CD4-positive, alpha-beta T cell treated with Interleukin-6 at 100 ng/mL for 8 hours (primary cell): ENCODE measurements around the gene PDE1A.

ENCODE experiments used
- DNase-seq: peaks from one replicate; pipeline ENCODE4 v3.0.0-alpha.2; 2020; ENCODE audit warnings: mixed read lengths, low spot score

The PDE1A gene

GRCh38 chr2:182426918-182427240 lies at the start of gene PDE1A:
Gene PDE1A, minus strand, starts transcription at chr2:182427036.
- no peak for DNase-seq

GRCh38 chr2:182473635-182474034 lies 46.8 kb upstream of the PDE1A start:
- DNase-seq = no peak

- no peak for DNase-seq
Measured at GRCh38 chr2:182463760-182464159, 36.9 kb upstream of the PDE1A start.

GRCh38 chr2:182456784-182457183 lies 29.9 kb upstream of the PDE1A start:
- DNase-seq = no peak

- no peak for DNase-seq
Measured at GRCh38 chr2:182452456-182452990, 25.7 kb upstream of the PDE1A start.

GRCh38 chr2:182448371-182448770 lies 21.5 kb upstream of the PDE1A start:
- no peak for DNase-seq

- no peak for DNase-seq
Measured at GRCh38 chr2:182447863-182448262, 21.0 kb upstream of the PDE1A start.

- no peak for DNase-seq
Measured at GRCh38 chr2:182447163-182447562, 20.3 kb upstream of the PDE1A start.

- DNase-seq = no peak
Measured at GRCh38 chr2:182446087-182446486, 19.3 kb upstream of the PDE1A start.

GRCh38 chr2:182445391-182445965 lies 18.6 kb upstream of the PDE1A start:
- no peak for DNase-seq

- no peak for DNase-seq
Measured at GRCh38 chr2:182444806-182445205, 18.0 kb upstream of the PDE1A start.

- DNase-seq = no peak
Measured at GRCh38 chr2:182444170-182444569, 17.3 kb upstream of the PDE1A start.

GRCh38 chr2:182436252-182436651 lies 9.4 kb upstream of the PDE1A start:
- no peak for DNase-seq

- no peak for DNase-seq
Measured at GRCh38 chr2:182435754-182436153, 8.9 kb upstream of the PDE1A start.

GRCh38 chr2:182432051-182432450 lies 5.2 kb upstream of the PDE1A start:
- DNase-seq = no peak

GRCh38 chr2:182428476-182428875 lies 1.6 kb upstream of the PDE1A start:
- DNase-seq = no peak

- no peak for DNase-seq
Measured at GRCh38 chr2:182426082-182426917, 536 bp downstream of the PDE1A start.

- DNase-seq = no peak
Measured at GRCh38 chr2:182422864-182423263, 4.0 kb downstream of the PDE1A start.

GRCh38 chr2:182420669-182421068 lies 6.2 kb downstream of the PDE1A start:
- no peak for DNase-seq

- no peak for DNase-seq
Measured at GRCh38 chr2:182416861-182417260, 10.0 kb downstream of the PDE1A start.

- no peak for DNase-seq
Measured at GRCh38 chr2:182416191-182416590, 10.6 kb downstream of the PDE1A start.

GRCh38 chr2:182415771-182416170 lies 11.1 kb downstream of the PDE1A start:
- DNase-seq = no peak

GRCh38 chr2:182412858-182413257 lies 14.0 kb downstream of the PDE1A start:
- no peak for DNase-seq

GRCh38 chr2:182410120-182410519 lies 16.7 kb downstream of the PDE1A start:
- DNase-seq = no peak
